Uterus (tissue), 2 donors: ENCODE measurements around the gene SLC48A1.

ENCODE experiments used
- CTCF ChIP-seq, 4 experiments: fragments of 200-600 bp in 2 of 4; fragments of 450-650 bp in 2 of 4; sonication (generic) in 2 of 4; IDR thresholded peaks; one replicate each; pipeline ENCODE4 v1.5.1; 2016 to 2019; ENCODE audit warnings: antibody characterized with exemption in 4 of 4, mild to moderate bottlenecking in 2 of 4, moderate library complexity in 1 of 4
- POLR2A ChIP-seq, 2 donors: fragments of 450-650 bp; IDR thresholded peaks; one replicate each; pipeline ENCODE4 v1.6.1; 2016; ENCODE audit warnings: antibody characterized with exemption in 2 of 2, mild to moderate bottlenecking in 1 of 2, moderate library complexity in 1 of 2

GRCh38 chr12:47774663-47775062 is 1.6 kb downstream of the SLC48A1 start:
- no peak for TF ChIP-seq POLR2A (IDR thresholded peaks at IDR 0.05)
- no peak for TF ChIP-seq CTCF (IDR thresholded peaks at IDR 0.05)
